Measurements from ENCODE around the gene MYCBP2. TPM values are rescaled to one million over a fixed set of nuclear protein-coding genes. Genes with fewer than 3 reads are reported as not detected.

Gene MYCBP2
- polyA plus RNA-seq, 2 of the 4 experiments (the other 2 are of a cell fraction), result 15.8 to 37.8 TPM

DNA sequence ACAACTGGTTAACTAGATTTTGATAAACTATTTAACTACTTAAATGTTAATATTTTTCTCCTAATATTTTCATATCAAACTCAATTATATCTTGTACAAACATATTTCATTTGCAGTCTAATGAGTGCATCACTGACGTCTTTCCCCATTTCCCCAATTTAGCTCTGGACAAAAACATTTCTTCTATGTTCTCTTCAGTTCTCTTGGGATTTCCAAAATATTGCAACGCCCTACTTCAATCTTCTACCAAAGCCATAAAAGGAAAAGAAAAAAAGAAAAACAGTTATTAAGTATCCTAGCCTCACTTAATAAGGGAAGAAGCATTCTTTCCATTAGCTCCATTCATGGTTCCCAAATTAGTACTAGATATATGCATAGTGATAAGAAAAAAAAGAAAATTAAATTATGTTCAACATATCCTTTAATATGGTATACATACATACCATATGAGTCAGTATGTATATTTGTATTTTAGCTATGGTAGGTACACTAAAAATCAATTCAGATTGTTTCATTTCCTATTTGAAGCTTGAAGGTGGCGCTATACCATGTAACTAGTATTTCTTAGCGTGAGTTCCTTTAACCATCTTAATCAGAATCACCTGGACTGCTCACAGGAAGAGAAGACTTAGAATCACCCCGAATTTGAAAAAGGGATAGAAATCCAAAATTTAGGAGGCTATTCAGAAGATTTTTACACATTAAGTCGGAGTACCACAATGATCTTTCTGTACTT lies 309.8 kb downstream of the MYCBP2 start:
- ChIA-PET CTCF (no interaction called here), POLR2A (interaction anchor here (1.3 kb wide), 1 partner anchor 9 kb away, joined by 4 read pairs; no protein-coding TSS in a partner anchor)
- no peak for FAIRE-seq

DNA sequence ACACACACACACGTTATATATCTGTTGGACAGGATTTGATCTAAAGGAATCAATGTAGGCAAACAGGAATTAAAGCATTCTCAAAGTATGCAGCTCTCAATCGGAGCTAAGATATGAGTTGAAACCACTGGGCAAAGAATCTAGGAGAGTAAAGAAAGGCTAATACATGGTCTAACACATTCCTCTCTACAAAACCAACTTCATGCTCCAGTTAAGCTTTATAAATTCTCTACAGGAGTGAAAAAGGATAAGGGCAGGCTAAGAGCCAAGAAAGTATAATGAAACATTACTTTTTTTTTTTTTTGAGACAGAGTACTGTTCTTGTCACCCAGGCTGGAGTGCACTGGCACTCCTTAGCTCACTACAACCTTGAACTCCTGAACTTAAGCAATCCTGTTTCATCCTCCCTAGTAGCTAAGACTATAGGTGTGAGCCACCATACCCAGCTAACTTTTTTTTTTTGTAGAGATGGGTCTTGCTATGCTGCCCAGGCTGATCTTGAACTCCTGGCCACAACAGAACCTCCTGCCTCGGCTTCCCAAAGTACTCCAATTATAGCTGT lies 310.6 kb downstream of the MYCBP2 start:
- DNase-seq (ENCODE audit: low read depth in 1 of 2, low spot score in 1 of 2) (no peak), FAIRE-seq (no peak), ATAC-seq (no peak)
- WGBS (ENCODE audit: missing lambda C conversion rate), result 97% methylated on average over 3 of the region's 3 CpGs
- H3K27ac ChIP-seq, result no peak overlapping the region
- no peaks in the 10 kb centered on the region for H3K4me1 ChIP-seq
- no peaks in the 10 kb centered on the region for H3K9me3 ChIP-seq
- TF ChIP-seq SMC3 (IDR thresholded peaks at IDR 0.05), result no peak
- TF ChIP-seq ZFP36 (IDR thresholded peaks at IDR 0.05; ENCODE audit: borderline replicate concordance, partially characterized antibody), result no peak
- TF ChIP-seq RARB (CRISPR knock-in tag; IDR thresholded peaks at IDR 0.05), result no peak
- TF ChIP-seq KDM5A (IDR thresholded peaks at IDR 0.05), result no peak
- TF ChIP-seq, protein P1, sequence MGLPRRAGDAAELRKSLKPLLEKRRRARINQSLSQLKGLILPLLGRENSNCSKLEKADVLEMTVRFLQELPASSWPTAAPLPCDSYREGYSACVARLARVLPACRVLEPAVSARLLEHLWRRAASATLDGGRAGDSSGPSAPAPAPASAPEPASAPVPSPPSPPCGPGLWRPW (IDR thresholded peaks at IDR 0.05), result no peak
- TF ChIP-seq BHLHE40 (IDR thresholded peaks at IDR 0.05; ENCODE audit: low read depth, low read length), result no peak
- TF ChIP-seq HOXB5 (CRISPR knock-in tag; IDR thresholded peaks at IDR 0.05), result no peak
- TF ChIP-seq HDAC2 (IDR thresholded peaks at IDR 0.05), result no peak
- no peak for TF ChIP-seq POLR2A (IDR thresholded peaks at IDR 0.05; ENCODE audit: low read length)
- TF ChIP-seq, protein P2, sequence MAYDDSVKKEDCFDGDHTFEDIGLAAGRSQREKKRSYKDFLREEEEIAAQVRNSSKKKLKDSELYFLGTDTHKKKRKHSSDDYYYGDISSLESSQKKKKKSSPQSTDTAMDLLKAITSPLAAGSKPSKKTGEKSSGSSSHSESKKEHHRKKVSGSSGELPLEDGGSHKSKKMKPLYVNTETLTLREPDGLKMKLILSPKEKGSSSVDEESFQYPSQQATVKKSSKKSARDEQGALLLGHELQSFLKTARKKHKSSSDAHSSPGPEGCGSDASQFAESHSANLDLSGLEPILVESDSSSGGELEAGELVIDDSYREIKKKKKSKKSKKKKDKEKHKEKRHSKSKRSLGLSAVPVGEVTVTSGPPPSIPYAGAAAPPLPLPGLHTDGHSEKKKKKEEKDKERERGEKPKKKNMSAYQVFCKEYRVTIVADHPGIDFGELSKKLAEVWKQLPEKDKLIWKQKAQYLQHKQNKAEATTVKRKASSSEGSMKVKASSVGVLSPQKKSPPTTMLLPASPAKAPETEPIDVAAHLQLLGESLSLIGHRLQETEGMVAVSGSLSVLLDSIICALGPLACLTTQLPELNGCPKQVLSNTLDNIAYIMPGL (CRISPR knock-in tag; IDR thresholded peaks at IDR 0.05; ENCODE audit: borderline replicate concordance), result no peak
- no peak for TF ChIP-seq HEYL (CRISPR knock-in tag; IDR thresholded peaks at IDR 0.05)
- no peak for TF ChIP-seq RCOR1 (IDR thresholded peaks at IDR 0.05; ENCODE audit: low read depth, low read length)
- TF ChIP-seq, protein P3, sequence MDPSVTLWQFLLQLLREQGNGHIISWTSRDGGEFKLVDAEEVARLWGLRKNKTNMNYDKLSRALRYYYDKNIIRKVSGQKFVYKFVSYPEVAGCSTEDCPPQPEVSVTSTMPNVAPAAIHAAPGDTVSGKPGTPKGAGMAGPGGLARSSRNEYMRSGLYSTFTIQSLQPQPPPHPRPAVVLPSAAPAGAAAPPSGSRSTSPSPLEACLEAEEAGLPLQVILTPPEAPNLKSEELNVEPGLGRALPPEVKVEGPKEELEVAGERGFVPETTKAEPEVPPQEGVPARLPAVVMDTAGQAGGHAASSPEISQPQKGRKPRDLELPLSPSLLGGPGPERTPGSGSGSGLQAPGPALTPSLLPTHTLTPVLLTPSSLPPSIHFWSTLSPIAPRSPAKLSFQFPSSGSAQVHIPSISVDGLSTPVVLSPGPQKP (IDR thresholded peaks at IDR 0.05; ENCODE audit: low read depth, low read length), result no peak
- TF ChIP-seq ZC3H11A (IDR thresholded peaks at IDR 0.05), result no peak
- TF ChIP-seq MAFK (IDR thresholded peaks at IDR 0.05; ENCODE audit: partially characterized antibody), result no peak
- no peak for TF ChIP-seq KDM1A (IDR thresholded peaks at IDR 0.05; ENCODE audit: low read depth)
- TF ChIP-seq GATA3 (IDR thresholded peaks at IDR 0.05; ENCODE audit: borderline replicate concordance), result no peak
- POLR2A ChIA-PET, result no interaction called here
- H3K4me2 ChIP-seq, result no peak overlapping the region
- CTCF ChIA-PET, result interaction anchor here (0.6 to 0.7 kb wide), 2 partner anchors 11 to 14 kb away, joined by 3 to 4 read pairs; no protein-coding TSS in a partner anchor
- H3K4me3 ChIP-seq, result no peak overlapping the region

More for the DNA sequence above, 309.8 kb downstream of the MYCBP2 start:
- H3K9me3 ChIP-seq, result no peaks in the 10 kb centered on the region
- no peak for DNase-seq (ENCODE audit: low read depth in 1 of 2, low spot score in 1 of 2)
- H3K4me3 ChIP-seq, result no peak overlapping the region
- TF ChIP-seq, protein P4, sequence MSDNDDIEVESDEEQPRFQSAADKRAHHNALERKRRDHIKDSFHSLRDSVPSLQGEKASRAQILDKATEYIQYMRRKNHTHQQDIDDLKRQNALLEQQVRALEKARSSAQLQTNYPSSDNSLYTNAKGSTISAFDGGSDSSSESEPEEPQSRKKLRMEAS (IDR thresholded peaks at IDR 0.05), result no peak
- TF ChIP-seq, protein P2 (CRISPR knock-in tag; IDR thresholded peaks at IDR 0.05; ENCODE audit: borderline replicate concordance), result no peak
- no peak for TF ChIP-seq EHMT2 (IDR thresholded peaks at IDR 0.05; ENCODE audit: low read depth)
- TF ChIP-seq, protein P5, sequence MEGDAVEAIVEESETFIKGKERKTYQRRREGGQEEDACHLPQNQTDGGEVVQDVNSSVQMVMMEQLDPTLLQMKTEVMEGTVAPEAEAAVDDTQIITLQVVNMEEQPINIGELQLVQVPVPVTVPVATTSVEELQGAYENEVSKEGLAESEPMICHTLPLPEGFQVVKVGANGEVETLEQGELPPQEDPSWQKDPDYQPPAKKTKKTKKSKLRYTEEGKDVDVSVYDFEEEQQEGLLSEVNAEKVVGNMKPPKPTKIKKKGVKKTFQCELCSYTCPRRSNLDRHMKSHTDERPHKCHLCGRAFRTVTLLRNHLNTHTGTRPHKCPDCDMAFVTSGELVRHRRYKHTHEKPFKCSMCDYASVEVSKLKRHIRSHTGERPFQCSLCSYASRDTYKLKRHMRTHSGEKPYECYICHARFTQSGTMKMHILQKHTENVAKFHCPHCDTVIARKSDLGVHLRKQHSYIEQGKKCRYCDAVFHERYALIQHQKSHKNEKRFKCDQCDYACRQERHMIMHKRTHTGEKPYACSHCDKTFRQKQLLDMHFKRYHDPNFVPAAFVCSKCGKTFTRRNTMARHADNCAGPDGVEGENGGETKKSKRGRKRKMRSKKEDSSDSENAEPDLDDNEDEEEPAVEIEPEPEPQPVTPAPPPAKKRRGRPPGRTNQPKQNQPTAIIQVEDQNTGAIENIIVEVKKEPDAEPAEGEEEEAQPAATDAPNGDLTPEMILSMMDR (IDR thresholded peaks at IDR 0.05), result peak; percentile 13; the same call in 1 of the 3 replicates
- no peak overlapping the region for H3K27ac ChIP-seq
- H3K4me1 ChIP-seq, result no peaks in the 10 kb centered on the region
- H3K4me2 ChIP-seq, result no peak overlapping the region
- 90% methylated on average over 6 of the region's 6 CpGs for WGBS (ENCODE audit: missing lambda C conversion rate)
- no peak for ATAC-seq
